HepG2 (cell line): ENCODE data around the gene EPB41L2. TPM values are rescaled to one million over a fixed set of nuclear protein-coding genes. Genes with fewer than 3 reads are reported as not detected.
A peak's percentile ranks its signal among the peaks of the same experiment; 100 is the strongest.

Experiments used
- CAMTA2 ChIP-seq: sonication (generic); formaldehyde crosslinking; IDR thresholded peaks from 2 replicates; pipeline ENCODE4 v1.4.0; 2020; ENCODE audit warnings: mild to moderate bottlenecking, missing genetic modification reagents, borderline replicate concordance
- CREM ChIP-seq, 2 experiments: sonication (generic) in 1 of 2; formaldehyde crosslinking in 1 of 2; IDR thresholded peaks; 2 replicates each; pipeline versions ENCODE4 v1.4.0 to v1.6.1; 2016 to 2020; ENCODE audit warnings: antibody characterized with exemption in 1 of 2, mild to moderate bottlenecking in 1 of 2, missing genetic modification reagents in 1 of 2
- E2F1 ChIP-seq: sonication (generic); formaldehyde crosslinking; IDR thresholded peaks from 2 replicates; pipeline ENCODE4 v1.5.0; 2020; ENCODE audit warnings: missing genetic modification reagents
- ELF1 ChIP-seq: sonication (generic); formaldehyde crosslinking; IDR thresholded peaks from 2 replicates; pipeline ENCODE4 v1.4.0; 2020; ENCODE audit warnings: missing genetic modification reagents
- GATA4 ChIP-seq: sonication (generic); IDR thresholded peaks from 2 replicates; pipeline ENCODE4 v1.6.1; 2016; ENCODE audit warnings: antibody characterized with exemption, low read depth, borderline replicate concordance
- IKZF5 ChIP-seq: IDR thresholded peaks from 2 replicates; pipeline ENCODE4 v1.6.1; 2018; ENCODE audit warnings: missing genetic modification reagents, mild to moderate bottlenecking, missing compliant biosample characterization
- NFKBIZ ChIP-seq: IDR thresholded peaks from 2 replicates; pipeline ENCODE4 v1.6.1; 2018; ENCODE audit warnings: missing genetic modification reagents, missing compliant biosample characterization
- NR2C2 ChIP-seq: sonication (generic); formaldehyde crosslinking; IDR thresholded peaks from 2 replicates; pipeline ENCODE4 v1.4.0; 2020; ENCODE audit warnings: missing genetic modification reagents, mild to moderate bottlenecking, moderate library complexity, borderline replicate concordance
- PAXIP1 ChIP-seq: sonication (generic); formaldehyde crosslinking; conservative IDR thresholded peaks from 2 replicates; pipeline ENCODE4 v1.4.0; 2020; ENCODE audit warnings: mild to moderate bottlenecking, missing genetic modification reagents, moderate library complexity
- PHF5A ChIP-seq: IDR thresholded peaks from one replicate; pipeline ENCODE4 v1.6.1; 2018; ENCODE audit warnings: low read depth, missing genetic modification reagents; ENCODE audit not compliant: unreplicated experiment
- SP1 ChIP-seq, 2 experiments: fragments of 450-650 bp in 1 of 2; sonication (generic) in 1 of 2; formaldehyde crosslinking in 1 of 2; IDR thresholded peaks; 2 replicates each; pipeline versions ENCODE4 v1.4.0 to v1.6.1; 2016 to 2020; ENCODE audit warnings: missing genetic modification reagents in 1 of 2
- ZFP36L2 ChIP-seq: sonication (generic); formaldehyde crosslinking; IDR thresholded peaks from 2 replicates; pipeline ENCODE4 v1.4.0; 2020; ENCODE audit warnings: missing genetic modification reagents
- ZNF142 ChIP-seq: sonication (generic); formaldehyde crosslinking; IDR thresholded peaks from 2 replicates; pipeline ENCODE4 v1.4.0; 2020; ENCODE audit warnings: missing genetic modification reagents
- ZNF160 ChIP-seq: sonication (generic); formaldehyde crosslinking; IDR thresholded peaks from 2 replicates; pipeline ENCODE4 v1.8.0; 2022; ENCODE audit warnings: mild to moderate bottlenecking, inconsistent platforms, missing genetic modification reagents
- ZNF383 ChIP-seq: sonication (generic); formaldehyde crosslinking; IDR thresholded peaks from 2 replicates; pipeline ENCODE4 v1.4.0; 2020; ENCODE audit warnings: missing genetic modification reagents, mild to moderate bottlenecking, borderline replicate concordance
- ZNF552 ChIP-seq: sonication (generic); formaldehyde crosslinking; IDR thresholded peaks from 2 replicates; pipeline ENCODE4 v1.9.0; 2022; ENCODE audit warnings: missing genetic modification reagents, mild to moderate bottlenecking, borderline replicate concordance
- ZNF576 ChIP-seq: sonication (generic); formaldehyde crosslinking; IDR thresholded peaks from 2 replicates; pipeline ENCODE4 v1.4.0; 2020; ENCODE audit warnings: mild to moderate bottlenecking, missing genetic modification reagents
- polyA plus RNA-seq, 8 experiments: library from polyadenylated mRNA; depleted of rRNA in 3 of 8; stranded (reverse) in 7 of 8; unstranded in 1 of 8; fragments of >200 nt; fragmentation: Illumina TruSeq in 4 of 8; extraction: Trizol in 4 of 8; gene quantifications; 2 replicates each; pipeline versions ENCODE4 v1.2.1 to v1.2.3, GENCODE V29; 2011 to 2016; ENCODE audit warnings: low read depth in 4 of 8, missing spikeins in 1 of 8, mixed read lengths in 1 of 8; ENCODE audit not compliant: insufficient read depth in 1 of 8
- total RNA-seq, 5 experiments: library from RNA; depleted of rRNA; stranded (reverse); fragments of >200 nt; fragmentation: Illumina TruSeq; extraction: Trizol; gene quantifications; 2 replicates each; pipeline ENCODE4 v1.2.3, GENCODE V29; 2016; ENCODE audit warnings: low read depth in 1 of 5

EPB41L2 gene
- total and polyA plus RNA-seq, 2 of the 13 experiments (the other 11 are each of a cell fraction or from before 2014, with no cell fraction given), result 41.7 to 56.4 TPM

GRCh38 chr6:130937942-130938604, 125.0 kb downstream of the EPB41L2 start (continued):
- TF ChIP-seq ZNF142 (CRISPR knock-in tag) (no peak), PAXIP1 (CRISPR knock-in tag) (peak; percentile 57; the same call in 1 of the 2 replicates), ZNF383 (CRISPR knock-in tag) (no peak), IKZF5 (CRISPR knock-in tag) (peak; percentile 17; the same call in 1 of the 2 replicates), SP1 (IDR thresholded peaks at IDR 0.05) (no peak), SP1 (CRISPR knock-in tag; IDR thresholded peaks at IDR 0.05) (no peak), ZFP36L2 (CRISPR knock-in tag) (no peak), NR2C2 (CRISPR knock-in tag) (no peak), GATA4 (no peak), NFKBIZ (CRISPR knock-in tag) (no peak), ZNF576 (CRISPR knock-in tag) (no peak), CREM (IDR thresholded peaks at IDR 0.05) (0 out of 2 replicates have a peak, but pooled peaks have one; percentile 18), CREM (CRISPR knock-in tag; IDR thresholded peaks at IDR 0.05) (no peak), E2F1 (no peak), ZNF160 (CRISPR knock-in tag) (no peak), ZNF552 (CRISPR knock-in tag) (no peak), CAMTA2 (CRISPR knock-in tag) (no peak), PHF5A (CRISPR knock-in tag) (peak; percentile 72), ELF1 (CRISPR knock-in tag) (no peak)
